H1 (cell line): ENCODE measurements around the gene GCNT1. TPM values are rescaled to one million over a fixed set of nuclear protein-coding genes. Genes with fewer than 3 reads are reported as not detected.
A peak's percentile ranks its signal among the peaks of the same experiment; 100 is the strongest.

Experiments used
- CTCF ChIA-PET: fragments of 300-600 bp; sonication (Branson Sonifier 250); formaldehyde crosslinking; loops from one replicate; lab custom pipeline; 2021; ENCODE audit not compliant: partially characterized antibody; lab: Charles Lee
- POLR2A ChIA-PET: fragments of 300-600 bp; sonication (Branson Sonifier 250); formaldehyde crosslinking; loops from one replicate; lab custom pipeline; 2021; ENCODE audit warnings: inconsistent platforms; ENCODE audit not compliant: partially characterized antibody; lab: Charles Lee
- DNase-seq, 2 experiments: peaks; one replicate each; pipeline versions ENCODE4 v3.0.0 to v3.0.0-alpha.2; 2010 to 2022; ENCODE audit warnings: low spot score in 2 of 2, low read depth in 1 of 2, mixed read lengths in 1 of 2
- FAIRE-seq: peaks from 2 replicates; lab custom pipeline; 2011; peaks lifted over from hg19 to GRCh38; lab: Jason Lieb, UNC
- H2AFZ ChIP-seq: 2 replicates; pipeline ENCODE4 v1.8.1; 2012; ENCODE audit warnings: low read length, inconsistent platforms
- H2AK5ac ChIP-seq: 2 replicates; pipeline ENCODE4 v1.6.1; 2013; ENCODE audit warnings: low read depth, low read length
- H2BK120ac ChIP-seq: replicated peaks from 2 replicates; pipeline ENCODE3; 2013; ENCODE audit warnings: low read depth, low read length, inconsistent platforms
- H2BK12ac ChIP-seq: 2 replicates; pipeline ENCODE4 v1.6.1; 2013; ENCODE audit warnings: low read depth, low read length
- H2BK15ac ChIP-seq: 2 replicates; pipeline ENCODE4 v1.6.1; 2013; ENCODE audit warnings: low read length
- H2BK20ac ChIP-seq: 2 replicates; pipeline ENCODE4 v1.6.1; 2013; ENCODE audit warnings: low read length
- H2BK5ac ChIP-seq: 2 replicates; pipeline ENCODE4 v1.6.1; 2013; ENCODE audit warnings: low read depth, low read length
- H3K14ac ChIP-seq: 2 replicates; pipeline ENCODE4 v1.6.1; 2013; ENCODE audit warnings: inconsistent platforms; ENCODE audit not compliant: insufficient read length
- H3K18ac ChIP-seq: 2 replicates; pipeline ENCODE4 v1.6.1; 2013; ENCODE audit warnings: low read length; ENCODE audit errors: extremely low read depth
- H3K23ac ChIP-seq: 2 replicates; pipeline ENCODE4 v1.6.1; 2013; ENCODE audit warnings: inconsistent platforms; ENCODE audit not compliant: insufficient read length
- H3K23me2 ChIP-seq: 2 replicates; pipeline ENCODE4 v1.6.1; 2013; ENCODE audit warnings: low read depth, low read length
- H3K27ac ChIP-seq: 2 replicates; pipeline ENCODE4 v1.6.1; 2011; ENCODE audit warnings: low read depth, low read length, inconsistent platforms
- H3K27me3 ChIP-seq, 4 experiments: replicated peaks in 1 of 4; 1 replicate in 1 of 4; 2 replicates in 3 of 4; pipeline versions ENCODE4 v1.6.1 to v1.8.1; 2011 to 2013; ENCODE audit warnings: low read length in 3 of 4, mild to moderate bottlenecking in 3 of 4, inconsistent platforms in 2 of 4, mixed read lengths in 2 of 4, moderate library complexity in 1 of 4; ENCODE audit not compliant: control insufficient read depth in 3 of 4, insufficient read depth in 3 of 4; ENCODE audit errors: extremely low read depth in 1 of 4
- H3K36me3 ChIP-seq, 4 experiments: 2 replicates each; pipeline versions ENCODE4 v1.6.1 to v1.8.1; 2011 to 2013; ENCODE audit warnings: mild to moderate bottlenecking in 4 of 4, low read length in 3 of 4, moderate library complexity in 2 of 4, control low read depth in 1 of 4, inconsistent platforms in 1 of 4; ENCODE audit not compliant: insufficient read depth in 4 of 4, control insufficient read depth in 2 of 4
- H3K4ac ChIP-seq: replicated peaks from 2 replicates; pipeline ENCODE3; 2013; ENCODE audit warnings: low read length, low read depth, mixed read lengths, inconsistent platforms; ENCODE audit not compliant: insufficient read length
- H3K4me1 ChIP-seq, 4 experiments: replicated peaks in 1 of 4; 1 replicate in 1 of 4; 2 replicates in 3 of 4; pipeline versions ENCODE4 v1.6.1 to v1.8.1; 2011 to 2013; ENCODE audit warnings: low read length in 3 of 4, inconsistent platforms in 2 of 4, mixed read lengths in 1 of 4; ENCODE audit not compliant: insufficient read depth in 4 of 4, control insufficient read depth in 3 of 4
- H3K4me2 ChIP-seq, 2 experiments: 2 replicates each; pipeline versions ENCODE4 v1.6.1 to v1.8.1; 2011 to 2013; ENCODE audit warnings: low read depth in 2 of 2, low read length in 2 of 2, control low read depth in 1 of 2, inconsistent platforms in 1 of 2, mild to moderate bottlenecking in 1 of 2; ENCODE audit not compliant: insufficient read depth in 1 of 2
- H3K4me3 ChIP-seq, 4 experiments: fragments of 200-600, 300-600 bp in 1 of 4; sonication (generic), shearing (Covaris generic), sonication (Bioruptor Twin) in 1 of 4; 2 replicates each; pipeline versions ENCODE4 v1.5.1 to v1.8.1; 2011 to 2016; ENCODE audit warnings: low read length in 4 of 4, low read depth in 3 of 4, control low read depth in 2 of 4, inconsistent platforms in 2 of 4, mild to moderate bottlenecking in 2 of 4, mixed read lengths in 1 of 4, moderate library complexity in 1 of 4; ENCODE audit not compliant: insufficient read depth in 2 of 4; ENCODE audit errors: extremely low read depth in 1 of 4
- H3K56ac ChIP-seq: replicated peaks from 2 replicates; pipeline ENCODE3; 2013; ENCODE audit warnings: low read depth, mild to moderate bottlenecking, mixed read lengths, low read length, inconsistent platforms; ENCODE audit not compliant: insufficient read length
- H3K79me1 ChIP-seq: 2 replicates; pipeline ENCODE4 v1.6.1; 2013; ENCODE audit warnings: low read depth, low read length, control low read depth
- H3K79me2 ChIP-seq, 2 experiments: 2 replicates each; pipeline versions ENCODE4 v1.6.1 to v1.8.1; 2012 to 2013; ENCODE audit warnings: low read length in 2 of 2, mild to moderate bottlenecking in 2 of 2, inconsistent platforms in 1 of 2; ENCODE audit not compliant: insufficient read depth in 2 of 2, control insufficient read depth in 1 of 2
- H3K9ac ChIP-seq, 4 experiments: replicated peaks in 1 of 4; 1 replicate in 1 of 4; 2 replicates in 3 of 4; pipeline versions ENCODE4 v1.6.1 to v1.8.1; 2011 to 2013; ENCODE audit warnings: low read depth in 3 of 4, low read length in 3 of 4, control low read depth in 2 of 4, mild to moderate bottlenecking in 2 of 4, moderate library complexity in 2 of 4, inconsistent platforms in 1 of 4; ENCODE audit errors: extremely low read depth in 1 of 4
- H3K9me3 ChIP-seq, 2 experiments: 2 replicates each; pipeline versions ENCODE4 v1.6.1 to v1.8.1; 2012 to 2013; ENCODE audit warnings: mild to moderate bottlenecking in 2 of 2, moderate library complexity in 2 of 2, control low read depth in 1 of 2, inconsistent platforms in 1 of 2, low read depth in 1 of 2, low read length in 1 of 2, mixed read lengths in 1 of 2; ENCODE audit not compliant: insufficient read depth in 2 of 2
- H4K20me1 ChIP-seq, 2 experiments: replicated peaks in 1 of 2; 2 replicates each; pipeline versions ENCODE3 to v1.8.1; 2011 to 2013; ENCODE audit warnings: inconsistent platforms in 2 of 2, low read length in 2 of 2, mild to moderate bottlenecking in 1 of 2; ENCODE audit not compliant: insufficient read depth in 2 of 2, control insufficient read depth in 1 of 2
- H4K5ac ChIP-seq: 2 replicates; pipeline ENCODE4 v1.6.1; 2013; ENCODE audit warnings: low read length, low read depth, mixed read lengths, inconsistent platforms; ENCODE audit not compliant: insufficient read length
- H4K8ac ChIP-seq: 2 replicates; pipeline ENCODE4 v1.8.0; 2013; ENCODE audit warnings: mild to moderate bottlenecking, moderate library complexity, low read length, inconsistent platforms; ENCODE audit not compliant: insufficient read depth; ENCODE audit errors: extremely low read depth
- H4K91ac ChIP-seq: replicated peaks from 2 replicates; pipeline ENCODE3; 2013; ENCODE audit warnings: low read length, mixed read lengths, inconsistent platforms; ENCODE audit not compliant: insufficient read length
- BCL11A ChIP-seq, 2 experiments: IDR thresholded peaks; one replicate each; pipeline ENCODE4 v1.6.1; 2011; ENCODE audit warnings: low read depth in 2 of 2, low read length in 2 of 2, mild to moderate bottlenecking in 2 of 2
- CEBPB ChIP-seq: IDR thresholded peaks from 2 replicates; pipeline ENCODE4 v1.6.1; 2012; ENCODE audit warnings: low read depth, low read length
- GTF2F1 ChIP-seq: IDR thresholded peaks from 2 replicates; pipeline ENCODE4 v1.6.1; 2012; ENCODE audit warnings: low read depth, low read length, improper control_type of control experiment, borderline replicate concordance
- KDM4A ChIP-seq: IDR thresholded peaks from one replicate; pipeline ENCODE4 v1.7.1; 2012; ENCODE audit warnings: low read depth, mild to moderate bottlenecking, moderate library complexity, low read length, inconsistent platforms; ENCODE audit not compliant: severe bottlenecking
- SIN3A ChIP-seq, 2 experiments: IDR thresholded peaks in 1 of 2; conservative IDR thresholded peaks in 1 of 2; 2 replicates each; pipeline ENCODE4 v1.6.1; 2011 to 2012; ENCODE audit warnings: low read length in 2 of 2, improper control_type of control experiment in 1 of 2, low read depth in 1 of 2, mild to moderate bottlenecking in 1 of 2
- YY1 ChIP-seq: IDR thresholded peaks from 2 replicates; pipeline ENCODE4 v1.6.1; 2011; ENCODE audit warnings: low read depth, mild to moderate bottlenecking, low read length
- WGBS, 2 experiments: shearing (Covaris generic) in 1 of 2; methylation state at CpG; one replicate each; pipeline versions ENCODE4 v1.1.6 to v1.1.7; 2013 to 2015; ENCODE audit warnings: low lambda C conversion rate in 2 of 2, mixed read lengths in 2 of 2, inconsistent platforms in 1 of 2, low coverage in 1 of 2, missing lambda C conversion rate in 1 of 2; ENCODE audit not compliant: insufficient replicate concordance in 2 of 2, insufficient coverage in 1 of 2, insufficient read length in 1 of 2; ENCODE audit errors: extremely low coverage in 1 of 2, missing lambda C conversion rate in 1 of 2; 5-methylcytosine and 5-hydroxymethylcytosine counted together
- polyA plus RNA-seq, 7 experiments: library from polyadenylated mRNA; depleted of rRNA in 3 of 7; stranded (reverse) in 5 of 7; unstranded in 2 of 7; fragments of >200 nt in 5 of 7; fragments of 200-250 nt in 2 of 7; gene quantifications; 1 replicate in 5 of 7; 2 replicates in 1 of 7; 4 replicates in 1 of 7; pipeline versions ENCODE4 v1.2.1 to v1.2.3, GENCODE V29; 2011 to 2013; ENCODE audit warnings: missing spikeins in 2 of 7, mixed read lengths in 2 of 7
- total RNA-seq: library from RNA; stranded (reverse); fragmentation: NEBNext Ultra II Directional; extraction: Animal tissue kit (Norgen Biotek cat#: 25700); gene quantifications from 2 replicates; pipeline ENCODE4 v1.2.1, GENCODE V29; 2021

GCNT1 gene
- total and polyA plus RNA-seq, 2 of the 8 experiments (the other 6 are each of a cell fraction or from before 2014, with no cell fraction given) = 13.0 to 16.5 TPM

DNA sequence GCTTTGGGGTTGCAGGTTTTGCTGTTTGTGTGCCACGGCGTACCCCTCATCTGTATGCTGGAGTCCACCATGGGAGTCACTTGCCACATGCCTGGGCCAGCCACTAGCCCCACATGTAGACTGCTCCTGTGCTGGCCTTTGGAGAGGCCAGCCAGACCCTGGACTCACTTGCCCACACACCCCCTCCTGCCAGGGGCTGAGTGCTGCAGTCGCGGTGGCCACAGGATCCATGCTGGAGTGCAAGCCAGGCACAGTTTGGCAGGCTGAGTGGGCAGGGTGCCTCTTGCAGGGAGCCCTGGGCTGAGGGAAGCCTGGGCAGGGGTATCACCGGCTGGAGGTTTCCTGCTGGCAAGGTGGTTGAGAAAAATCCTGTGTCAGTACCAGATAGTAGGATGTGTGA, 25.6 kb upstream of the GCNT1 start:
- no peak overlapping the region for H3K27ac ChIP-seq
- no peaks in the 10 kb centered on the region for H3K79me1 ChIP-seq
- no peak overlapping the region for H3K4me2 ChIP-seq
- ChIA-PET CTCF (interaction anchor here (0.7 to 4.1 kb wide), 4 partner anchors 13 to 32 kb away, joined by 3 to 23 read pairs (median 3); no protein-coding TSS in a partner anchor), POLR2A (no interaction called here)
- 85% methylated on average over 5 of the region's 5 CpGs; no CpG with 5 or more reads in 1 of the 2 experiments for WGBS, 2 experiments
- peak overlapping the region; percentile 44 for H4K5ac ChIP-seq
- H2BK15ac ChIP-seq = no peak overlapping the region
- H3K18ac ChIP-seq = no peak overlapping the region
- no peak overlapping the region for H3K56ac ChIP-seq
- H2BK120ac ChIP-seq = peak overlapping the region; percentile 22
- H3K14ac ChIP-seq = no peak overlapping the region
- no peaks in the 10 kb centered on the region for H3K9me3 ChIP-seq
- no peak overlapping the region; the same call in 1 of the 2 replicates for H4K8ac ChIP-seq
- H2BK5ac ChIP-seq = no peak overlapping the region
- H3K4me1 ChIP-seq = peaks cover 0 to 5% (median 0%) of the 10 kb centered on the region in 4 experiments; a peak in 5 of 7 replicates
- no peaks in the 10 kb centered on the region for H3K79me2 ChIP-seq
- H4K20me1 ChIP-seq = no peaks in the 10 kb centered on the region
- H2AK5ac ChIP-seq = no peak overlapping the region
- no peak overlapping the region for H3K9ac ChIP-seq
- FAIRE-seq (no peak), DNase-seq (no peak)
- 0 out of 2 replicates have a peak overlapping the region, but pooled peaks have one; percentile 18 for H2AFZ ChIP-seq
- no peaks in the 10 kb centered on the region for H3K36me3 ChIP-seq
- H3K27me3 ChIP-seq = no peaks in the 10 kb centered on the region
- no peak overlapping the region for H3K4me3 ChIP-seq
- H3K4ac ChIP-seq = peak overlapping the region; percentile 69
- H3K23me2 ChIP-seq = no peaks in the 10 kb centered on the region
- no peak overlapping the region for H3K23ac ChIP-seq
- no peak overlapping the region for H2BK20ac ChIP-seq
- peak overlapping the region; percentile 41; the same call in 1 of the 2 replicates for H2BK12ac ChIP-seq
- H4K91ac ChIP-seq = peak overlapping the region; percentile 89
- TF ChIP-seq GTF2F1 (no peak), KDM4A (no peak), YY1 (no peak), CEBPB (no peak), BCL11A (IDR thresholded peaks at IDR 0.05; ENCODE audit: low read depth in 2 of 2, low read length in 2 of 2) (no peak), SIN3A (conservative IDR thresholded peaks at IDR 0.05 in 1 of 2, IDR thresholded peaks at IDR 0.05 in 1 of 2; ENCODE audit: low read depth in 1 of 2, low read length in 2 of 2) (no peak)
- TF ChIP-seq, all 59 proteins: peak for 0
